ENCODE results near the gene PYGB. TPM values are rescaled to one million over a fixed set of nuclear protein-coding genes. Genes with fewer than 3 reads are reported as not detected.

PYGB gene
- total and polyA plus RNA-seq, 4 donors: 30.3 to 90.3 (median 47.3) TPM

- H3K4me1 ChIP-seq (ENCODE audit: control insufficient read depth in 5 of 5, insufficient read depth in 5 of 5, low read length in 5 of 5): peaks cover 0 to 5% (median 0%) of the 10 kb centered on the region in 5 donors
- H3K36me3 ChIP-seq (ENCODE audit: control insufficient read depth in 4 of 4, insufficient read depth in 4 of 4, low read length in 4 of 4): peaks cover 18 to 63% (median 24%) of the 10 kb centered on the region in 4 donors
- H3K9ac ChIP-seq (ENCODE audit: insufficient read depth in 1 of 2, low read length in 2 of 2): no peak overlapping the region
- no peaks in the 10 kb centered on the region for H3K27me3 ChIP-seq (ENCODE audit: control insufficient read depth in 3 of 3, insufficient read depth in 3 of 3, low read length in 2 of 3)
- no peak overlapping the region for H3K27ac ChIP-seq (ENCODE audit: low read depth in 1 of 2, low read length in 1 of 2)
- 92 to 95% methylated on average over 8 of the region's 8 CpGs for WGBS, 2 donors
- ATAC-seq (ENCODE audit: insufficient read depth, low FRiP score) (no peak), DNase-seq (no peak)
- H3K4me3 ChIP-seq: no peak overlapping the region
- no peaks in the 10 kb centered on the region for H3K9me3 ChIP-seq (ENCODE audit: control insufficient read depth in 4 of 4, insufficient read depth in 3 of 4, low read length in 3 of 4)
- TF ChIP-seq, protein P1, sequence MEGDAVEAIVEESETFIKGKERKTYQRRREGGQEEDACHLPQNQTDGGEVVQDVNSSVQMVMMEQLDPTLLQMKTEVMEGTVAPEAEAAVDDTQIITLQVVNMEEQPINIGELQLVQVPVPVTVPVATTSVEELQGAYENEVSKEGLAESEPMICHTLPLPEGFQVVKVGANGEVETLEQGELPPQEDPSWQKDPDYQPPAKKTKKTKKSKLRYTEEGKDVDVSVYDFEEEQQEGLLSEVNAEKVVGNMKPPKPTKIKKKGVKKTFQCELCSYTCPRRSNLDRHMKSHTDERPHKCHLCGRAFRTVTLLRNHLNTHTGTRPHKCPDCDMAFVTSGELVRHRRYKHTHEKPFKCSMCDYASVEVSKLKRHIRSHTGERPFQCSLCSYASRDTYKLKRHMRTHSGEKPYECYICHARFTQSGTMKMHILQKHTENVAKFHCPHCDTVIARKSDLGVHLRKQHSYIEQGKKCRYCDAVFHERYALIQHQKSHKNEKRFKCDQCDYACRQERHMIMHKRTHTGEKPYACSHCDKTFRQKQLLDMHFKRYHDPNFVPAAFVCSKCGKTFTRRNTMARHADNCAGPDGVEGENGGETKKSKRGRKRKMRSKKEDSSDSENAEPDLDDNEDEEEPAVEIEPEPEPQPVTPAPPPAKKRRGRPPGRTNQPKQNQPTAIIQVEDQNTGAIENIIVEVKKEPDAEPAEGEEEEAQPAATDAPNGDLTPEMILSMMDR (IDR thresholded peaks at IDR 0.05; ENCODE audit: control extremely low read depth, extremely low read depth): no peak
These were observed 29.8 kb upstream of the PYGB start for GRCh38 chr20:25218109-25218486.

GRCh38 chr20:25218492-25218891 lies 29.4 kb upstream of the PYGB start:
- H3K4me3 ChIP-seq: no peak overlapping the region
- H3K27ac ChIP-seq (ENCODE audit: low read depth in 1 of 2, low read length in 1 of 2): no peak overlapping the region
- peaks cover 0 to 5% (median 0%) of the 10 kb centered on the region in 5 donors for H3K4me1 ChIP-seq (ENCODE audit: control insufficient read depth in 5 of 5, insufficient read depth in 5 of 5, low read length in 5 of 5)
- TF ChIP-seq, protein P1 (IDR thresholded peaks at IDR 0.05; ENCODE audit: control extremely low read depth, extremely low read depth): no peak
- 89 to 90% methylated on average over 12 of the region's 12 CpGs for WGBS, 2 donors
- peaks cover 18 to 62% (median 21%) of the 10 kb centered on the region in 4 donors for H3K36me3 ChIP-seq (ENCODE audit: control insufficient read depth in 4 of 4, insufficient read depth in 4 of 4, low read length in 4 of 4)
- no peak overlapping the region for H3K9ac ChIP-seq (ENCODE audit: insufficient read depth in 1 of 2, low read length in 2 of 2)
- no peak for DNase-seq
- H3K27me3 ChIP-seq (ENCODE audit: control insufficient read depth in 3 of 3, insufficient read depth in 3 of 3, low read length in 2 of 3): no peaks in the 10 kb centered on the region
- no peaks in the 10 kb centered on the region for H3K9me3 ChIP-seq (ENCODE audit: control insufficient read depth in 4 of 4, insufficient read depth in 3 of 4, low read length in 3 of 4)
- ATAC-seq (ENCODE audit: insufficient read depth, low FRiP score): no peak

DNA sequence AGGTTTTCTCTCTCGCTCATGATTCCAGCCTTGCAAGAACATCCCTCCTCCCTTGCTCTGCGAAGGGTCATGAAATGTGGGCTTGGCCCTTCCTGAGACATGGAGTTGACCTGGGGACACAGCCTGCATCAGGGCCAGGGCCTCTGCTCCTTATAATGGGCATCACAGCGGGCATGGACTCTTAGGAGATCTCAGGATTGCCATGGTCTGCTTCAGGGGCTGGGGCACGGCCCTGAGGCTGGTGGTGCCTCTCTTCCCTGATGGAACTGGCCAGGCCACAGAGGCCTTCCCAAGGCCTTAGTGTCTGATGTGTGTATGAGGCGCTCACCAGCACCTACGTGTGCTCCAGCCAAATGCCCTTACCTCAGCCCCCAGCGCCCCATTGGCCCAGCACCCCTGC lies 28.5 kb upstream of the PYGB start:
- Histone ChIP-seq H3K27me3 (ENCODE audit: control insufficient read depth in 3 of 3, insufficient read depth in 3 of 3, low read length in 2 of 3) (no peaks in the 10 kb centered on the region), H3K36me3 (ENCODE audit: control insufficient read depth in 4 of 4, insufficient read depth in 4 of 4, low read length in 4 of 4) (peaks cover 15 to 60% (median 19%) of the 10 kb centered on the region in 4 donors), H3K27ac (ENCODE audit: low read depth in 1 of 2, low read length in 1 of 2) (no peak overlapping the region), H3K4me3 (no peak overlapping the region), H3K4me1 (ENCODE audit: control insufficient read depth in 5 of 5, insufficient read depth in 5 of 5, low read length in 5 of 5) (peaks cover 0 to 5% (median 0%) of the 10 kb centered on the region in 5 donors), H3K9me3 (ENCODE audit: control insufficient read depth in 4 of 4, insufficient read depth in 3 of 4, low read length in 3 of 4) (no peaks in the 10 kb centered on the region), H3K9ac (ENCODE audit: insufficient read depth in 1 of 2, low read length in 2 of 2) (no peak overlapping the region)
- DNase-seq (no peak), ATAC-seq (ENCODE audit: insufficient read depth, low FRiP score) (no peak)
- WGBS, 2 donors: 97 to 99% methylated on average over 7 of the region's 7 CpGs
- TF ChIP-seq, protein P1 (IDR thresholded peaks at IDR 0.05; ENCODE audit: control extremely low read depth, extremely low read depth): no peak
